HEK293 (cell line): Measurements from ENCODE around the gene S100A2.
A peak's percentile ranks its signal among the peaks of the same experiment; 100 is the strongest.

Experiments
- CTCF ChIA-PET: fragments of 350-600 bp; formaldehyde crosslinking; extraction: SDS; loops from one replicate; lab custom pipeline; 2021; ENCODE audit warnings: antibody characterized with exemption; lab: Yijun Ruan, JAX
- POLR2A ChIA-PET: fragments of 300-600 bp; formaldehyde crosslinking; extraction: SDS; loops from one replicate; lab custom pipeline; 2020; ENCODE audit warnings: antibody characterized with exemption, inconsistent platforms; lab: Yijun Ruan, JAX
- H3K27ac ChIP-seq: fragments of 200-500 bp; sonication (Bioruptor generic); 2 replicates; pipeline ENCODE4 v1.5.1; 2014; ENCODE audit warnings: low read depth, low read length, control low read depth, inconsistent platforms; ENCODE audit errors: extremely low read depth
- H3K36me3 ChIP-seq, 2 experiments: fragments of 200-500 bp in 1 of 2; sonication (Bioruptor generic) in 1 of 2; 1 replicate in 1 of 2; 2 replicates in 1 of 2; pipeline ENCODE4 v1.5.1; 2014 to 2017; ENCODE audit warnings: inconsistent platforms in 2 of 2, low read length in 2 of 2; ENCODE audit not compliant: control insufficient read depth in 2 of 2, insufficient read depth in 1 of 2
- H3K4me1 ChIP-seq: fragments of 200-500 bp; sonication (Bioruptor generic); 2 replicates; pipeline ENCODE4 v1.5.1; 2014; ENCODE audit warnings: mild to moderate bottlenecking, low read length, inconsistent platforms; ENCODE audit not compliant: control insufficient read depth, insufficient read depth
- H3K4me3 ChIP-seq: 2 replicates; pipeline ENCODE4 v1.5.1; 2011; ENCODE audit warnings: low read depth, mild to moderate bottlenecking, control low read depth, low read length, moderate library complexity
- H3K9me3 ChIP-seq: fragments of 200-500 bp; sonication (Bioruptor generic); 2 replicates; pipeline ENCODE4 v1.5.1; 2014; ENCODE audit warnings: low read depth, low read length, inconsistent platforms; ENCODE audit not compliant: control insufficient read depth, insufficient read depth
- GLIS2 ChIP-seq: fragments of 450-650 bp; formaldehyde crosslinking; IDR thresholded peaks from 2 replicates; pipeline ENCODE4 v1.5.1; 2016; ENCODE audit warnings: missing biosample characterization, missing genetic modification characterization
- HOXA7 ChIP-seq: sonication (generic); formaldehyde crosslinking; IDR thresholded peaks from 2 replicates; pipeline ENCODE4 v1.8.1; 2022; ENCODE audit warnings: missing genetic modification reagents, borderline replicate concordance
- KLF17 ChIP-seq: fragments of 450-650 bp; formaldehyde crosslinking; IDR thresholded peaks from 2 replicates; pipeline ENCODE4 v1.5.1; 2016; ENCODE audit warnings: missing biosample characterization, missing genetic modification characterization
- ZFHX2 ChIP-seq: fragments of 450-650 bp; formaldehyde crosslinking; conservative IDR thresholded peaks from 2 replicates; pipeline ENCODE4 v1.5.1; 2016; ENCODE audit warnings: missing biosample characterization, missing genetic modification characterization
- ZNF280D ChIP-seq: fragments of 450-650 bp; formaldehyde crosslinking; IDR thresholded peaks from 2 replicates; pipeline ENCODE4 v1.5.1; 2016; ENCODE audit warnings: missing biosample characterization, missing genetic modification characterization
- ZNF341 ChIP-seq: fragments of 450-650 bp; formaldehyde crosslinking; IDR thresholded peaks from 2 replicates; pipeline ENCODE4; 2016; ENCODE audit warnings: low read depth, missing biosample characterization, missing genetic modification characterization
- ZNF404 ChIP-seq: fragments of 450-650 bp; formaldehyde crosslinking; IDR thresholded peaks from 2 replicates; pipeline ENCODE4 v1.5.1; 2017; ENCODE audit warnings: missing biosample characterization, missing genetic modification characterization
- ZNF433 ChIP-seq: fragments of 450-650 bp; formaldehyde crosslinking; IDR thresholded peaks from 2 replicates; pipeline ENCODE4 v1.5.1; 2016; ENCODE audit warnings: missing biosample characterization, missing genetic modification characterization, low read depth
- ZNF521 ChIP-seq: fragments of 450-650 bp; formaldehyde crosslinking; IDR thresholded peaks from 2 replicates; pipeline ENCODE4 v1.5.1; 2017; ENCODE audit warnings: missing biosample characterization, mild to moderate bottlenecking, missing genetic modification characterization
- ZNF664 ChIP-seq: fragments of 450-650 bp; formaldehyde crosslinking; IDR thresholded peaks from 2 replicates; pipeline ENCODE4 v1.5.1; 2016; ENCODE audit warnings: missing biosample characterization, missing genetic modification characterization
- ZNF785 ChIP-seq: fragments of 450-650 bp; formaldehyde crosslinking; IDR thresholded peaks from 2 replicates; pipeline ENCODE4 v1.5.1; 2016; ENCODE audit warnings: missing biosample characterization, missing genetic modification characterization
- ZSCAN5A ChIP-seq: fragments of 450-650 bp; formaldehyde crosslinking; IDR thresholded peaks from 2 replicates; pipeline ENCODE4 v1.5.1; 2016; ENCODE audit warnings: missing biosample characterization, missing genetic modification characterization

The S100A2 gene

GRCh38 chr1:153548722-153549688, 16.6 kb downstream of the S100A2 start, which contains the start of gene S100A3 (continued):
- TF ChIP-seq ZSCAN5A (tag by site-specific recombination) (no peak), GLIS2 (tag by site-specific recombination) (peak; percentile 34), ZNF433 (tag by site-specific recombination) (no peak), ZNF521 (tag by site-specific recombination) (no peak), ZNF404 (tag by site-specific recombination) (no peak), ZFHX2 (tag by site-specific recombination) (peak; percentile 36), KLF17 (tag by site-specific recombination) (0 out of 2 replicates have a peak, but pooled peaks have one; percentile 34), ZNF341 (peak; percentile 94)

GRCh38 chr1:153547560-153548551, 17.8 kb downstream of the S100A2 start:
- H3K27ac ChIP-seq, result no peak overlapping the region
- peaks cover 2% of the 10 kb centered on the region; the same call in 1 of the 2 replicates for H3K4me1 ChIP-seq
- no peaks in the 10 kb centered on the region for H3K36me3 ChIP-seq
- ChIA-PET CTCF (interaction anchor here (0.6 to 3.3 kb wide), 2 partner anchors 20 to 36 kb away, joined by 3 to 12 read pairs; no protein-coding TSS in a partner anchor), POLR2A (interaction anchor here (1.0 kb wide), 1 partner anchor 19 kb away, joined by 3 read pairs; no protein-coding TSS in a partner anchor)
- no peak overlapping the region for H3K4me3 ChIP-seq
- H3K9me3 ChIP-seq, result no peaks in the 10 kb centered on the region
- TF ChIP-seq ZNF280D (no peak), HOXA7 (CRISPR knock-in tag) (no peak), ZNF341 (peak; percentile 80), ZNF785 (tag by site-specific recombination) (no peak), ZNF664 (tag by site-specific recombination) (peak; percentile 88)
